Measurements from ENCODE around the gene PPIP5K2.

GRCh38 chr5:103090791-103091190 lies 29.3 kb upstream of the PPIP5K2 start:
- TF ChIP-seq EP300 (IDR thresholded peaks at IDR 0.05) (no peak), POLR2AphosphoS5 (IDR thresholded peaks at IDR 0.05) (no peak), POLR2A (IDR thresholded peaks at IDR 0.05) (no peak), CTCF (IDR thresholded peaks at IDR 0.05) (no peak)

Measured in suprapubic skin (tissue), 4 donors.